Choroid plexus epithelial cell (primary cell): ENCODE results near the gene NEDD4L.

Experiments
- DNase-seq: peaks from one replicate; pipeline ENCODE4 v3.0.0-alpha.2; 2010; ENCODE audit warnings: low read depth
- H3K4me3 ChIP-seq: 2 replicates; pipeline ENCODE4 v1.5.1; 2011; ENCODE audit warnings: low read depth, mild to moderate bottlenecking, control low read depth, low read length, moderate library complexity
- CTCF ChIP-seq: conservative IDR thresholded peaks from 2 replicates; pipeline ENCODE4 v1.5.1; 2011; ENCODE audit warnings: low read depth, mild to moderate bottlenecking, control low read depth, inconsistent platforms, low read length, moderate library complexity

The NEDD4L gene

GRCh38 chr18:58017267-58017666 is 26.8 kb upstream of the NEDD4L start:
- no peak overlapping the region for H3K4me3 ChIP-seq
- DNase-seq, result no peak
- no peak for TF ChIP-seq CTCF

GRCh38 chr18:58020567-58021107 is 23.4 kb upstream of the NEDD4L start:
- H3K4me3 ChIP-seq, result no peak overlapping the region
- TF ChIP-seq CTCF, result no peak
- no peak for DNase-seq

- no peak overlapping the region for H3K4me3 ChIP-seq
- DNase-seq, result no peak
- TF ChIP-seq CTCF, result no peak
Measured at GRCh38 chr18:58021504-58021903, 22.5 kb upstream of the NEDD4L start.

- H3K4me3 ChIP-seq, result no peak overlapping the region
- DNase-seq, result no peak
- TF ChIP-seq CTCF, result no peak
Measured at GRCh38 chr18:58023108-58023507, 20.9 kb upstream of the NEDD4L start.

- TF ChIP-seq CTCF, result no peak
- H3K4me3 ChIP-seq, result no peak overlapping the region
- DNase-seq, result no peak
Measured at GRCh38 chr18:58024139-58024538, 19.9 kb upstream of the NEDD4L start.

GRCh38 chr18:58025205-58025604 is 18.8 kb upstream of the NEDD4L start:
- DNase-seq, result no peak
- no peak overlapping the region for H3K4me3 ChIP-seq

More at GRCh38 chr18:58025205-58025604, 18.8 kb upstream of the NEDD4L start:
- no peak for TF ChIP-seq CTCF
